Islet of Langerhans (tissue), 1 donor: ENCODE results near the gene POLH.
"Not testable (repeated sequence)": the region's sequence is repeated elsewhere in the genome, so short reads cannot be mapped to it uniquely, and the experiment has no call there.

Experiments
- FAIRE-seq: peaks from one replicate; lab custom pipeline; 2011; peaks lifted over from hg19 to GRCh38; lab: Jason Lieb, UNC

POLH gene

GRCh38 chr6:43633002-43633401 lies 57.0 kb downstream of the POLH start:
- FAIRE-seq: not testable (repeated sequence)

GRCh38 chr6:43634702-43635303 lies 58.8 kb downstream of the POLH start:
- FAIRE-seq: no peak

- no peak for FAIRE-seq
Measured at GRCh38 chr6:43635387-43636307, 59.7 kb downstream of the POLH start, which contains the start of gene MAD2L1BP. Gene MAD2L1BP, plus strand, starts transcription at chr6:43635840. Its CDS starts 36 bp downstream, at chr6:43635876.

GRCh38 chr6:43636308-43636659 lies 60.3 kb downstream of the POLH start:
- no peak for FAIRE-seq

- FAIRE-seq: no peak
Measured at GRCh38 chr6:43639984-43640800, 64.2 kb downstream of the POLH start.

DNA sequence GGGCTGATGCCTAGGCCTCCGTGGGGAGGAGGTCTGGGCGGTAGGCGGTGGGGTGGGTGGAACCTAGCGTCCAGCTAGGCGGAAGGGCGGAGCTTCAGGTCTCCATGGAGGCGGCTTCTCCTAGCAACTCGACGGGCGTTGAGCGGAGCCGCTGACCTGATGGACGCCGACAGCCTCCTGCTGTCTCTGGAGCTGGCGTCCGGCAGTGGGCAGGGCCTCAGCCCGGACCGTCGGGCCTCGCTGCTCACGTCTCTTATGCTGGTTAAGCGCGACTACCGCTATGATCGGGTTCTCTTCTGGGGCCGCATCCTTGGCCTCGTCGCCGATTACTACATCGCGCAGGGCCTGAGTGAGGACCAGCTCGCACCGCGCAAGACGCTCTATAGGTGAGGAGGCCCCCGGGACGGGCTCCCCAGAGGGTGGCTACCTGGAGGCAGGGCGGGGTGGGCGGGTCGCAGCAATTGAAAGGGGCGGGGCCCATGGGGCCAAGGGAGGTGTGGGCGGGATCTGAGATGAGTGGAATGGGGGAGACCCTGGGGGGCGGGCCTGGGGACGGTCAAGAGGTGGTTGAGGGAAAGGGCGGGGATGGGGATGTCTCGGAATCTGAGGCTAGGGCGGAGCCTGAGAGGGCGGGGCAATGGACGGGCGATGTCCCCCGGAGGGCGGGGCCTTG lies 69.1 kb downstream of the POLH start, which contains the start of gene RSPH9:
Gene RSPH9 (plus strand): TSS at position 97 of the 673 bp plus-strand sequence. CDS start 63 bp downstream, at position 160.
- FAIRE-seq: no peak

DNA sequence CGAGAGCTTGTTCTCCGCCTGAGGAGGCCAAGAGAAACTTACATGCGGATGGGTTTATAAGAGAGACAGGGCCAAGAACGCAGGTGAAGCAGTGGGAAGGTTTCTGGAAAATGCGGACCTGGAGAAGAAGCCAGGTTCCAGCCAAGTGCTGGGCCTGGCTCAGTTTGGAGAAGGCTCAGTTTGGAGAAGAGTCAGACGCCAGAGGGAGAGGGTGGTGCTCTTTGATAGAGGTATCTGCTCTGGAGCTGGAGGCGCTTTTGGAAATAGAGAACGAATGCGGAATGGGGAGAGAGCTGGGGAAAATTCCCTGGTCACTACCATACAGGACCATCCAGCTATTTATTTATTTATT lies 69.6 kb downstream of the POLH start:
- no peak for FAIRE-seq

GRCh38 chr6:43647613-43648012 lies 71.6 kb downstream of the POLH start:
- no peak for FAIRE-seq

GRCh38 chr6:43648248-43648647 lies 72.3 kb downstream of the POLH start:
- no peak for FAIRE-seq

GRCh38 chr6:43652822-43653221 lies 76.8 kb downstream of the POLH start:
- FAIRE-seq: not testable (repeated sequence)

GRCh38 chr6:43657221-43657802 lies 81.3 kb downstream of the POLH start:
- FAIRE-seq: no peak

- no peak for FAIRE-seq
Measured at GRCh38 chr6:43658161-43658560, 82.2 kb downstream of the POLH start.

DNA sequence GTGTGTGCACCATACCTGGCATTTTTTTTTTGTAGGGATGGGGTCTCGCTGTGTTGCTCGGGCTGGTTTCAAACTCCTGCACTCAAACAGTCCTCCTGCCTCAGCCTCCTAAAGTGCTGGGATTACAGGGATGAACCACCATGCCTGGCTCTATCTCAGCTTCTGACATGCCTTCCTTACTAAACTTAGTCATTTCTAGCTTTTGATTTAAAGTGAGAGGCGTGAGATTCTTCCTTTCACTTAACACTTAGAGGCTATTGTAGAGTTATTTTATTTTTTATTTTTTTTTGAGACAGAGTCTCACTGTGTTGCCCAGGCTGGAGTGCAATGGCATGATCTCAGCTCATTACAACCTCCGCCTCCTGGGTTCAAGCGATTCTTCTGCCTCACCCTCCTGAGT lies 87.0 kb downstream of the POLH start:
- not testable (repeated sequence) for FAIRE-seq
